GM23248 (cell line): Measurements from ENCODE around the gene TSPAN4.

Source experiments
- EZH2 ChIP-seq: fragments of 200-600 bp; sonication (generic); IDR thresholded peaks from 2 replicates; pipeline ENCODE4 v1.6.1; 2018; ENCODE audit warnings: antibody characterized with exemption, mild to moderate bottlenecking; ENCODE audit not compliant: insufficient read depth, poor library complexity, severe bottlenecking
- EZH2phosphoT487 ChIP-seq: fragments of 200-600 bp; sonication (generic); IDR thresholded peaks from 2 replicates; pipeline ENCODE4 v1.6.1; 2018; ENCODE audit warnings: antibody characterized with exemption, moderate library complexity, mild to moderate bottlenecking, low read depth; ENCODE audit not compliant: insufficient read depth

- no peak for TF ChIP-seq EZH2
- TF ChIP-seq EZH2phosphoT487, result no peak
Measured at GRCh38 chr11:870127-870413, 27.4 kb downstream of the TSPAN4 start.
